GM21723 (cell line): ENCODE measurements around the gene RPL10.
"Not testable (repeated sequence)": the region's sequence is repeated elsewhere in the genome, so short reads cannot be mapped to it uniquely, and the experiment has no call there.

ENCODE experiments used
- ATAC-seq: cut with Tn5 transposase; IDR thresholded peaks from one replicate; pipeline ENCODE4 v1.9.1; 2021; ENCODE audit warnings: mild to moderate bottlenecking, moderate library complexity; ENCODE audit not compliant: unreplicated experiment

RPL10 gene

GRCh38 chrX:154375156-154375504 is 23.0 kb upstream of the RPL10 start:
- no peak for ATAC-seq

- no peak for ATAC-seq
Observed at GRCh38 chrX:154376774-154377173, 21.4 kb upstream of the RPL10 start.

- ATAC-seq = peak; percentile 3
Observed at GRCh38 chrX:154378059-154378798, 19.9 kb upstream of the RPL10 start.

- ATAC-seq = peak; percentile 83
Observed at GRCh38 chrX:154378799-154379568, 19.2 kb upstream of the RPL10 start, which contains the start of gene EMD. Gene EMD (plus strand): TSS chrX:154379295. CDS start chrX:154379485, 190 bp downstream.

GRCh38 chrX:154379569-154379951 is 18.6 kb upstream of the RPL10 start:
- no peak for ATAC-seq

- no peak for ATAC-seq
Observed at GRCh38 chrX:154380153-154380552, 18.0 kb upstream of the RPL10 start.

- no peak for ATAC-seq
Observed at GRCh38 chrX:154380787-154381186, 17.4 kb upstream of the RPL10 start.

- ATAC-seq = no peak
Observed at GRCh38 chrX:154381271-154381670, 16.9 kb upstream of the RPL10 start.

GRCh38 chrX:154382483-154383069 is 15.6 kb upstream of the RPL10 start:
- no peak for ATAC-seq

- ATAC-seq = no peak
Observed at GRCh38 chrX:154383359-154384283, 14.6 kb upstream of the RPL10 start.

- no peak for ATAC-seq
Observed at GRCh38 chrX:154384284-154384892, 13.8 kb upstream of the RPL10 start.

GRCh38 chrX:154388094-154388493 is 10.1 kb upstream of the RPL10 start:
- peak; percentile 37 for ATAC-seq

GRCh38 chrX:154388649-154389048 is 9.5 kb upstream of the RPL10 start:
- ATAC-seq = peak; percentile 23

- peak; percentile 67 for ATAC-seq
Observed at GRCh38 chrX:154389812-154390747, 8.1 kb upstream of the RPL10 start.

GRCh38 chrX:154396363-154396762 is 1.8 kb upstream of the RPL10 start:
- ATAC-seq = not testable (repeated sequence)

- ATAC-seq = peak; percentile 53
Observed at GRCh38 chrX:154396973-154397887, 947 bp upstream of the RPL10 start.

- peak; percentile 34 for ATAC-seq
Observed at GRCh38 chrX:154398668-154399526, 720 bp downstream of the RPL10 start.
